ENCODE measurements around the gene MARCHF11. TPM values are rescaled to one million over a fixed set of nuclear protein-coding genes. Genes with fewer than 3 reads are reported as not detected.

The MARCHF11 gene
- total RNA-seq, 1 donor from 2014 or later: not detected

DNA sequence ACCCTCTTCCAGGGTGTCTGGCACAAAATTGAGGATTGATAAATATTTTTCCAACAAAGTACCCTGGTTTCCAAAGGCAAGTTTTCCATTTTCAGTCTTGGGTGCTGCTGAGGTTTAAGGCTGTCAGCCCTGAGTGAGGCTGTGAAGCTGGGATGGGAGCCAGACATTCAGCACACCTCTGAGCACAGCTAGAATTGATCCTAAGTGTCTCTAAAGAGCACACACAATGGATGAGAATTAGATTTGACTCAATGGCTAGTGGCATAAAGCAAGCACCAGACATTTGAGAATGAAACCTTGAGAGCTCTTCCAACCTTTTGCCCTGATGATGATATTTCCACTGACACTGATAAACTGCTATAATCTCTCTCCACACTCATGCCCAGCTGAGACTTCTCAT, 131.5 kb downstream of the MARCHF11 start:
- Mint-ChIP-seq H3K4me1 (no peaks in the 10 kb centered on the region), H3K27me3 (ENCODE audit: insufficient read depth, low read depth) (no peaks in the 10 kb centered on the region), H3K27ac (no peak overlapping the region), H3K9me3 (no peaks in the 10 kb centered on the region), H3K36me3 (no peaks in the 10 kb centered on the region), H3K4me3 (no peak overlapping the region)
- Histone ChIP-seq H2AFZ (replicated peaks) (no peak overlapping the region), H3K4me3 (no peak overlapping the region), H3F3A (ENCODE audit: low read depth) (no peaks in the 10 kb centered on the region), H3K36me3 (no peaks in the 10 kb centered on the region), H3K4me2 (no peak overlapping the region), H3K9ac (no peak overlapping the region), H3K4me1 (no peaks in the 10 kb centered on the region), H3K27me3 (no peaks in the 10 kb centered on the region), H3K27ac (no peak overlapping the region), H3K9me3 (ENCODE audit: low read depth) (no peaks in the 10 kb centered on the region), H4K20me1 (ENCODE audit: low read depth) (no peaks in the 10 kb centered on the region), H3K79me2 (ENCODE audit: low read depth) (no peaks in the 10 kb centered on the region)
- TF ChIP-seq EZH2 (IDR thresholded peaks at IDR 0.05) (no peak), EZH2phosphoT487 (IDR thresholded peaks at IDR 0.05) (no peak)
- TF ChIP-seq, protein P1, sequence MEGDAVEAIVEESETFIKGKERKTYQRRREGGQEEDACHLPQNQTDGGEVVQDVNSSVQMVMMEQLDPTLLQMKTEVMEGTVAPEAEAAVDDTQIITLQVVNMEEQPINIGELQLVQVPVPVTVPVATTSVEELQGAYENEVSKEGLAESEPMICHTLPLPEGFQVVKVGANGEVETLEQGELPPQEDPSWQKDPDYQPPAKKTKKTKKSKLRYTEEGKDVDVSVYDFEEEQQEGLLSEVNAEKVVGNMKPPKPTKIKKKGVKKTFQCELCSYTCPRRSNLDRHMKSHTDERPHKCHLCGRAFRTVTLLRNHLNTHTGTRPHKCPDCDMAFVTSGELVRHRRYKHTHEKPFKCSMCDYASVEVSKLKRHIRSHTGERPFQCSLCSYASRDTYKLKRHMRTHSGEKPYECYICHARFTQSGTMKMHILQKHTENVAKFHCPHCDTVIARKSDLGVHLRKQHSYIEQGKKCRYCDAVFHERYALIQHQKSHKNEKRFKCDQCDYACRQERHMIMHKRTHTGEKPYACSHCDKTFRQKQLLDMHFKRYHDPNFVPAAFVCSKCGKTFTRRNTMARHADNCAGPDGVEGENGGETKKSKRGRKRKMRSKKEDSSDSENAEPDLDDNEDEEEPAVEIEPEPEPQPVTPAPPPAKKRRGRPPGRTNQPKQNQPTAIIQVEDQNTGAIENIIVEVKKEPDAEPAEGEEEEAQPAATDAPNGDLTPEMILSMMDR (IDR thresholded peaks at IDR 0.05): no peak
- DNase-seq (ENCODE audit: low spot score): no peak

DNA sequence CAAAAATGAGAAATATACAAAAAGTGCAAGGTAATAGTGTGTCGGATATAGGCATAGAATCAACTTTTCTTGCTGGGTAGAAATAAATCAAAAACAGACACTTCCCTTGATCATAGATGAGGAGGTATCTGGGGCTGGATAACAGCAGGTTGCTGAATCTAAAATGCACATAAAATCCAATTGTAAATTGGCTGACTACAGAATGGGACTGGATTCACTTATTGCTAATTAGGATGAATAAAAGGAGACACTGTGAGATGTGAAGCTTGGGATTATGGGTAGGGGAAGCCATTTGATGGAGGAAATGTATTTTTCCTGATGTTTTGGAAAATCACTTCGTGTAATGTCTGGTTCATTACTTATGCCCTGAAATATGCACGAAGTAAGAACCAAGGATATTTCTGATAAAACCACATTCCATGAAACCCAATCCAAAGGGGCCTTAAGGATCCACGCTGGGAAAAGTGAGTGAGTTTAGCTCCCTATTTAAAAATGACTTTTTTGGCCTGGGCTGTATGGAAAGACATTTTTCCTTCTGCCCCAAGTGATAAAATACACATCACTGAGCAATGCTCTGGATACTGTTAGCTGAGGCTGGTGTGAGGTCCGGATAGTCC, 136.1 kb downstream of the MARCHF11 start:
- Histone ChIP-seq H3K4me1 (no peaks in the 10 kb centered on the region), H4K20me1 (ENCODE audit: low read depth) (no peaks in the 10 kb centered on the region), H3K9ac (no peak overlapping the region), H3K4me2 (no peak overlapping the region), H3F3A (ENCODE audit: low read depth) (no peaks in the 10 kb centered on the region), H2AFZ (replicated peaks) (no peak overlapping the region), H3K27ac (no peak overlapping the region), H3K9me3 (ENCODE audit: low read depth) (no peaks in the 10 kb centered on the region), H3K27me3 (no peaks in the 10 kb centered on the region), H3K79me2 (ENCODE audit: low read depth) (no peaks in the 10 kb centered on the region), H3K36me3 (no peaks in the 10 kb centered on the region), H3K4me3 (no peak overlapping the region)
- Mint-ChIP-seq H3K4me3 (no peak overlapping the region), H3K27me3 (ENCODE audit: insufficient read depth, low read depth) (no peaks in the 10 kb centered on the region), H3K9me3 (no peaks in the 10 kb centered on the region), H3K4me1 (no peaks in the 10 kb centered on the region), H3K27ac (no peak overlapping the region), H3K36me3 (no peaks in the 10 kb centered on the region)
- DNase-seq (ENCODE audit: low spot score): no peak
- no peak for TF ChIP-seq EZH2 (IDR thresholded peaks at IDR 0.05)
- TF ChIP-seq, protein P1 (IDR thresholded peaks at IDR 0.05): no peak
- no peak for TF ChIP-seq EZH2phosphoT487 (IDR thresholded peaks at IDR 0.05)

DNA sequence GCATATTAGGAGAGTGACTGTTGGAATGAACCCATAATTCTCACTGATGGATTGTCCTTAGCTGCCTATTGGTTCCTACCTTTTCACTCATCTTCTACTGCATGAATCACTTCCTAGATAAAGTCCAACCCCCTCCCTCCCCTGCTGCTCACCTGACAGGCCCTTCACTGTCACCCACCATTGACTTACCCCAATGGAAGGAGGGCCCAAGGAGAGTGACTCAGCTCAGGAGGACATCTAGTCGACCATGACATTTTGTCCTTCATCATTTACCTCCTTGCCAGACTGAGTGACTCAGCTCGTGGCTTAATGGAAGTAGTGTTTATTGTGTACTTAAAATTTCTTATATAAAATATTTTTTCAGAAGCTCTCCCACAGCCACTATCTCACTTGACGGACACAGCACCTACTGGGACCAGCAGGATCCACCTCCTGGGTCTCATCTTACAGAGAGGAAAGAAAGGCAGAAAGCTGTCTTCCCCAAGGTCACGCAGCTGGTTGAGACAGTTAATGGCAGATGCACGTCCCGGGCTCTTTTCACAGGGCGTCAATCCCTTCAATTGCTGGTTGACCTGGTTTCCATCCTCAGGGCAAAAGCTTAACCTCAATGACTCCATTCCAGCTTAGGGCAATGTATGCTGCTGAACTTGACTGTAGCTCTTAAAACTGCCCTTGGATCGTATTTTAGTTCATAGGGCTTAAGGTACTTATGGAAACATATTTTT, 142.3 kb downstream of the MARCHF11 start:
- H3K4me3 ChIP-seq: no peak overlapping the region
- H3F3A ChIP-seq (ENCODE audit: low read depth): no peaks in the 10 kb centered on the region
- no peaks in the 10 kb centered on the region for H3K9me3 ChIP-seq (ENCODE audit: low read depth)
- Mint-ChIP-seq H3K36me3 (no peaks in the 10 kb centered on the region), H3K4me3 (no peak overlapping the region), H3K4me1 (no peaks in the 10 kb centered on the region), H3K27me3 (ENCODE audit: insufficient read depth, low read depth) (peaks cover 2% of the 10 kb centered on the region), H3K9me3 (no peaks in the 10 kb centered on the region), H3K27ac (no peak overlapping the region)
- H3K79me2 ChIP-seq (ENCODE audit: low read depth): no peaks in the 10 kb centered on the region
- H4K20me1 ChIP-seq (ENCODE audit: low read depth): no peaks in the 10 kb centered on the region
- H3K27ac ChIP-seq: no peak overlapping the region
- no peak overlapping the region for H3K9ac ChIP-seq
- H3K36me3 ChIP-seq: no peaks in the 10 kb centered on the region
- TF ChIP-seq EZH2phosphoT487 (IDR thresholded peaks at IDR 0.05): no peak
- TF ChIP-seq, protein P1 (IDR thresholded peaks at IDR 0.05): no peak
- TF ChIP-seq EZH2 (IDR thresholded peaks at IDR 0.05): no peak
- no peak overlapping the region for H2AFZ ChIP-seq (replicated peaks)
- no peaks in the 10 kb centered on the region for H3K4me1 ChIP-seq
- H3K4me2 ChIP-seq: no peak overlapping the region
- DNase-seq (ENCODE audit: low spot score): no peak
- no peaks in the 10 kb centered on the region for H3K27me3 ChIP-seq

Data from neural progenitor cell (in vitro differentiated cells).